ENCODE data around the gene KRTAP16-1. TPM values are rescaled to one million over a fixed set of nuclear protein-coding genes. Genes with fewer than 3 reads are reported as not detected.

KRTAP16-1 gene
- total RNA-seq, 3 donors from 2014 or later = not detected

GRCh38 chr17:41258406-41258805 is 50.7 kb downstream of the KRTAP16-1 start:
- no peak overlapping the region for H3K4me3 Mint-ChIP-seq
- H3K36me3 Mint-ChIP-seq (ENCODE audit: insufficient read depth) = no peaks in the 10 kb centered on the region
- DNase-seq = no peak
- peaks cover 18% of the 10 kb centered on the region for H3K4me1 Mint-ChIP-seq (ENCODE audit: low read depth)
- no peak for ATAC-seq
- peaks cover 24% of the 10 kb centered on the region for H3K27me3 Mint-ChIP-seq (ENCODE audit: low read depth)
- no peaks in the 10 kb centered on the region for H3K9me3 Mint-ChIP-seq

Other genes starting within 250 kb of the KRTAP16-1 start
- gene KRTAP2-3, start 249.2 kb downstream of the KRTAP16-1 start, total RNA-seq = not detected
- not detected for gene KRTAP2-4, start 243.4 kb downstream of the KRTAP16-1 start, total RNA-seq
- not detected for gene KRTAP4-7, start 225.2 kb downstream of the KRTAP16-1 start, total RNA-seq
- not detected for gene KRTAP4-8, start 211.2 kb downstream of the KRTAP16-1 start, total RNA-seq
- gene KRTAP4-16, start 207.1 kb downstream of the KRTAP16-1 start, total RNA-seq = not detected
- not detected for gene KRTAP4-9, start 203.9 kb downstream of the KRTAP16-1 start, total RNA-seq
- gene KRTAP4-11, start 190.9 kb downstream of the KRTAP16-1 start, total RNA-seq = not detected
- gene KRTAP4-12, start 185.1 kb downstream of the KRTAP16-1 start, total RNA-seq = not detected
- gene KRTAP4-6, start 168.8 kb downstream of the KRTAP16-1 start, total RNA-seq = not detected
- not detected for gene KRTAP4-5, start 159.5 kb downstream of the KRTAP16-1 start, total RNA-seq
- gene KRTAP4-4, start 148.6 kb downstream of the KRTAP16-1 start, total RNA-seq = not detected
- not detected for gene KRTAP4-3, start 141.1 kb downstream of the KRTAP16-1 start, total RNA-seq
- gene KRTAP4-2, start 131.1 kb downstream of the KRTAP16-1 start, total RNA-seq = not detected
- not detected for gene KRTAP4-1, start 124.4 kb downstream of the KRTAP16-1 start, total RNA-seq
- gene KRTAP9-1, start 119.4 kb downstream of the KRTAP16-1 start, total RNA-seq = not detected
- gene KRTAP9-2, start 82.7 kb downstream of the KRTAP16-1 start, total RNA-seq = not detected
- gene KRTAP9-3, start 76.9 kb downstream of the KRTAP16-1 start, total RNA-seq = not detected
- gene KRTAP9-8, start 71.3 kb downstream of the KRTAP16-1 start, total RNA-seq = not detected
- not detected for gene KRTAP9-4, start 59.6 kb downstream of the KRTAP16-1 start, total RNA-seq
- gene KRTAP9-9, start 53.9 kb downstream of the KRTAP16-1 start, total RNA-seq = not detected
- not detected for gene KRTAP9-6, start 43.9 kb downstream of the KRTAP16-1 start, total RNA-seq
- gene KRTAP9-7, start 33.6 kb downstream of the KRTAP16-1 start, total RNA-seq = not detected
- gene KRTAP29-1, start 6.5 kb downstream of the KRTAP16-1 start, total RNA-seq = not detected
- gene KRTAP17-1, start 6.4 kb upstream of the KRTAP16-1 start, total RNA-seq = not detected
- not detected for gene KRT33A, start 41.5 kb upstream of the KRTAP16-1 start, total RNA-seq
- not detected for gene KRT33B, start 60.5 kb upstream of the KRTAP16-1 start, total RNA-seq
- gene KRT34, start 73.0 kb upstream of the KRTAP16-1 start, total RNA-seq = not detected
- not detected for gene KRT31, start 88.3 kb upstream of the KRTAP16-1 start, total RNA-seq
- gene KRT37, start 115.3 kb upstream of the KRTAP16-1 start, total RNA-seq = not detected
- not detected for gene KRT38, start 131.7 kb upstream of the KRTAP16-1 start, total RNA-seq
- not detected for gene KRT32, start 158.1 kb upstream of the KRTAP16-1 start, total RNA-seq
- not detected for gene KRT35, start 171.8 kb upstream of the KRTAP16-1 start, total RNA-seq
- gene KRT36, start 180.6 kb upstream of the KRTAP16-1 start, total RNA-seq = not detected
- gene KRT13, start 196.3 kb upstream of the KRTAP16-1 start, total RNA-seq = not detected
- gene KRT15, start 209.6 kb upstream of the KRTAP16-1 start, total RNA-seq = not detected
- gene KRT19, start 219.0 kb upstream of the KRTAP16-1 start, total RNA-seq = 1 to 10 TPM; 1.1 to 2.0 (median 1.8) TPM

Data from activated T-cell treated with anti-CD3 and anti-CD28 coated beads, Interleukin-2, amount 50 U/mL, for 4 hours (primary cell).